Neutrophil (primary cell): Measurements from ENCODE around the gene PLEKHO1.
"Not testable (repeated sequence)": the region's sequence is repeated elsewhere in the genome, so short reads cannot be mapped to it uniquely, and the experiment has no call there.

ENCODE experiments used
- H3K27ac ChIP-seq: fragments of 200-600 bp; sonication (generic); 2 replicates; pipeline ENCODE4 v1.5.1; 2016; ENCODE audit warnings: mild to moderate bottlenecking, moderate library complexity
- H3K27me3 ChIP-seq: fragments of 200-600 bp; sonication (generic); 2 replicates; pipeline ENCODE4 v1.6.0; 2016; ENCODE audit warnings: mild to moderate bottlenecking
- H3K36me3 ChIP-seq: fragments of 200-600 bp; sonication (generic); 2 replicates; pipeline ENCODE4 v1.5.1; 2017
- H3K4me1 ChIP-seq, 2 experiments: fragments of 200-600 bp in 1 of 2; sonication (generic) in 1 of 2; 1 replicate in 1 of 2; 2 replicates in 1 of 2; pipeline versions ENCODE4 v1.5.1 to v1.6.1; 2013 to 2016; ENCODE audit warnings: low read depth in 1 of 2, low read length in 1 of 2, mild to moderate bottlenecking in 1 of 2, moderate library complexity in 1 of 2; ENCODE audit not compliant: control insufficient read depth in 1 of 2, insufficient read depth in 1 of 2
- H3K4me3 ChIP-seq, 2 experiments: fragments of 200-600 bp in 1 of 2; sonication (generic) in 1 of 2; 1 replicate in 1 of 2; 2 replicates in 1 of 2; pipeline ENCODE4 v1.5.1; 2013 to 2016; ENCODE audit warnings: low read depth in 1 of 2, low read length in 1 of 2, mild to moderate bottlenecking in 1 of 2, moderate library complexity in 1 of 2
- H3K9me3 ChIP-seq: fragments of 200-600 bp; sonication (generic); 2 replicates; pipeline ENCODE4 v1.5.1; 2016
- CTCF ChIP-seq: fragments of 200-600 bp; sonication (generic); IDR thresholded peaks from 2 replicates; pipeline ENCODE4 v1.5.1; 2016; ENCODE audit warnings: antibody characterized with exemption

The PLEKHO1 gene

GRCh38 chr1:150179867-150180266 lies 30.2 kb downstream of the PLEKHO1 start:
- Histone ChIP-seq H3K27ac (peak overlapping the region; percentile 78), H3K4me1 (peaks cover 72 to 78% of the 10 kb centered on the region in 2 experiments)
- no peak for TF ChIP-seq CTCF

GRCh38 chr1:150180474-150180873 lies 30.8 kb downstream of the PLEKHO1 start:
- Histone ChIP-seq H3K27me3 (no peaks in the 10 kb centered on the region), H3K4me1 (peaks cover 72 to 78% of the 10 kb centered on the region in 2 experiments), H3K36me3 (no peaks in the 10 kb centered on the region), H3K4me3 (peak overlapping the region in 1 of 2 experiments; percentile 21), H3K27ac (peak overlapping the region; percentile 78), H3K9me3 (no peaks in the 10 kb centered on the region)
- no peak for TF ChIP-seq CTCF

More at GRCh38 chr1:150179867-150180266, 30.2 kb downstream of the PLEKHO1 start:
- no peak overlapping the region for H3K4me3 ChIP-seq
- H3K36me3 ChIP-seq: no peaks in the 10 kb centered on the region
- H3K9me3 ChIP-seq: no peaks in the 10 kb centered on the region
- H3K27me3 ChIP-seq: no peaks in the 10 kb centered on the region

GRCh38 chr1:150182247-150182646 lies 32.5 kb downstream of the PLEKHO1 start:
- peaks cover 76 to 79% of the 10 kb centered on the region in 2 experiments for H3K4me1 ChIP-seq
- H3K27me3 ChIP-seq: no peaks in the 10 kb centered on the region

GRCh38 chr1:150183061-150183460 lies 33.3 kb downstream of the PLEKHO1 start:
- Histone ChIP-seq H3K4me1 (peaks cover 76 to 79% of the 10 kb centered on the region in 2 experiments), H3K36me3 (no peaks in the 10 kb centered on the region), H3K9me3 (no peaks in the 10 kb centered on the region), H3K4me3 (peak overlapping the region in 1 of 2 experiments; percentile 31), H3K27me3 (no peaks in the 10 kb centered on the region), H3K27ac (peak overlapping the region; percentile 71)
- TF ChIP-seq CTCF: no peak

More at GRCh38 chr1:150182247-150182646, 32.5 kb downstream of the PLEKHO1 start:
- Histone ChIP-seq H3K4me3 (no peak overlapping the region), H3K27ac (peak overlapping the region; percentile 26), H3K36me3 (no peaks in the 10 kb centered on the region), H3K9me3 (no peaks in the 10 kb centered on the region)
- no peak for TF ChIP-seq CTCF

- H3K36me3 ChIP-seq: no peaks in the 10 kb centered on the region
- no peak for TF ChIP-seq CTCF
- H3K27ac ChIP-seq: peak overlapping the region; percentile 93
- H3K4me1 ChIP-seq: peaks cover 52 to 55% of the 10 kb centered on the region in 2 experiments
- H3K4me3 ChIP-seq: no peak overlapping the region
- H3K27me3 ChIP-seq: no peaks in the 10 kb centered on the region
- no peaks in the 10 kb centered on the region for H3K9me3 ChIP-seq
Measured at GRCh38 chr1:150185481-150185880, 35.8 kb downstream of the PLEKHO1 start.

- H3K9me3 ChIP-seq, H3K36me3 ChIP-seq, H3K27me3 ChIP-seq: not testable (repeated sequence)
- Histone ChIP-seq H3K4me1 (peaks cover 47 to 48% of the 10 kb centered on the region in 2 experiments), H3K4me3 (peak overlapping the region; percentile 56 to 57), H3K27ac (peak overlapping the region; percentile 93)
Measured at GRCh38 chr1:150186438-150186788, 36.7 kb downstream of the PLEKHO1 start.
